A549 (cell line): ENCODE results near the gene ANO10. TPM values are rescaled to one million over a fixed set of nuclear protein-coding genes. Genes with fewer than 3 reads are reported as not detected.

Experiments
- ATAC-seq, 2 experiments: fragments of 200-7000 bp in 1 of 2; fragments of >200 bp in 1 of 2; cut with Nextera tagmentation in 1 of 2; cut with Tn5 transposase in 1 of 2; 3 replicates each; pipeline versions ENCODE4 v1.8.0 to v1.9.1; 2018 to 2020; ENCODE audit warnings: mild to moderate bottlenecking in 1 of 2, moderate library complexity in 1 of 2
- CTCF ChIA-PET: fragments of 300-600 bp; sonication (Branson Sonifier 250); formaldehyde crosslinking; extraction: SDS; loops from one replicate; lab custom pipeline; 2021; ENCODE audit warnings: antibody characterized with exemption, inconsistent platforms; lab: Yijun Ruan, JAX
- POLR2A ChIA-PET: fragments of 350-600 bp; formaldehyde crosslinking; extraction: SDS; loops from one replicate; lab custom pipeline; 2021; ENCODE audit warnings: antibody characterized with exemption, inconsistent platforms; lab: Yijun Ruan, JAX
- DNase-seq, 2 experiments: peaks; one replicate each; pipeline versions ENCODE4 v3.0.0 to v3.0.0-alpha.2; 2011 to 2016; ENCODE audit warnings: low read depth in 1 of 2, low spot score in 1 of 2
- FAIRE-seq: peaks from 2 replicates; lab custom pipeline; 2011; peaks lifted over from hg19 to GRCh38; lab: Jason Lieb, UNC
- H3K27ac ChIP-seq, 2 experiments: fragments of >200 bp; sonication (Bioruptor Twin); formaldehyde crosslinking; 3 replicates each; pipeline ENCODE4 v1.5.1; 2016 to 2017
- H3K4me1 ChIP-seq: fragments of >200 bp; sonication (Bioruptor Twin); formaldehyde crosslinking; 3 replicates; pipeline ENCODE4 v1.6.1; 2016
- H3K4me2 ChIP-seq: fragments of >200 bp; sonication (Bioruptor Twin); formaldehyde crosslinking; 3 replicates; pipeline ENCODE4 v1.6.1; 2016
- H3K4me3 ChIP-seq: fragments of >200 bp; sonication (Bioruptor Twin); formaldehyde crosslinking; 3 replicates; pipeline ENCODE4 v1.5.1; 2016
- H3K9me3 ChIP-seq: fragments of >200 bp; sonication (Bioruptor Twin); formaldehyde crosslinking; 3 replicates; pipeline ENCODE4 v1.6.1; 2016
- BHLHE40 ChIP-seq: IDR thresholded peaks from 2 replicates; pipeline ENCODE4 v1.6.1; 2012; ENCODE audit warnings: low read depth, low read length, inconsistent platforms
- CHD4 ChIP-seq: fragments of 200-600 bp; sonication (generic); IDR thresholded peaks from 2 replicates; pipeline ENCODE4 v1.6.1; 2016; ENCODE audit warnings: antibody characterized with exemption, mild to moderate bottlenecking, borderline replicate concordance
- CTCF ChIP-seq: fragments of >200 bp; sonication (Bioruptor Twin); formaldehyde crosslinking; IDR thresholded peaks from 3 replicates; pipeline ENCODE4 v1.5.1; 2016
- EHF ChIP-seq: fragments of 250-450 bp; sonication (Bioruptor Pico); IDR thresholded peaks from 2 replicates; pipeline ENCODE4 v1.5.0; 2020; ENCODE audit warnings: mild to moderate bottlenecking
- EHMT2 ChIP-seq: fragments of 200-600 bp; sonication (generic); IDR thresholded peaks from 2 replicates; pipeline ENCODE4 v1.6.1; 2016; ENCODE audit warnings: antibody characterized with exemption, low read depth, mild to moderate bottlenecking, moderate library complexity
- ELK1 ChIP-seq: fragments of 150-350 bp; IDR thresholded peaks from 2 replicates; pipeline ENCODE4 v1.6.1; 2014; ENCODE audit warnings: low read depth, mild to moderate bottlenecking, low read length
- ESRRA ChIP-seq: fragments of 150-350 bp; IDR thresholded peaks from 2 replicates; pipeline ENCODE4 v1.6.1; 2014; ENCODE audit warnings: mild to moderate bottlenecking, low read length, borderline replicate concordance
- HDAC2 ChIP-seq: fragments of 200-600 bp; sonication (generic); IDR thresholded peaks from 2 replicates; pipeline ENCODE4 v1.6.1; 2016
- HOXB13 ChIP-seq: fragments of 250-450 bp; sonication (Bioruptor Pico); IDR thresholded peaks from 2 replicates; pipeline ENCODE4 v1.5.0; 2020; ENCODE audit warnings: low read depth, mild to moderate bottlenecking, moderate library complexity
- HOXB5 ChIP-seq: fragments of 250-450 bp; sonication (Bioruptor Pico); IDR thresholded peaks from 2 replicates; pipeline ENCODE4 v1.5.0; 2020; ENCODE audit warnings: mild to moderate bottlenecking, moderate library complexity
- JUNB ChIP-seq: fragments of >200 bp; sonication (Bioruptor Twin); formaldehyde crosslinking; IDR thresholded peaks from 2 replicates; pipeline ENCODE4 v1.6.1; 2016
- NFE2L2 ChIP-seq: fragments of 150-350 bp; conservative IDR thresholded peaks from 2 replicates; pipeline ENCODE4 v1.6.1; 2014; ENCODE audit warnings: low read length
- NPAS2 ChIP-seq: fragments of 250-450 bp; sonication (Bioruptor Pico); IDR thresholded peaks from 2 replicates; pipeline ENCODE4 v1.8.0; 2022; ENCODE audit warnings: mild to moderate bottlenecking, moderate library complexity, borderline replicate concordance
- PBX3 ChIP-seq: IDR thresholded peaks from 2 replicates; pipeline ENCODE4 v1.6.1; 2012
- PHF8 ChIP-seq: fragments of 200-600 bp; sonication (generic); IDR thresholded peaks from 2 replicates; pipeline ENCODE4 v1.6.1; 2016; ENCODE audit warnings: low read depth, mild to moderate bottlenecking, antibody characterized with exemption, moderate library complexity, borderline replicate concordance
- POLR2A ChIP-seq: IDR thresholded peaks from 2 replicates; pipeline ENCODE4 v1.6.1; 2012; ENCODE audit warnings: mild to moderate bottlenecking, low read length
- POLR2AphosphoS2 ChIP-seq: conservative IDR thresholded peaks from 2 replicates; pipeline ENCODE4 v1.6.1; 2012; ENCODE audit warnings: low read length, improper control_type of control experiment, inconsistent platforms
- RAD21 ChIP-seq, 2 experiments: fragments of >200 bp in 1 of 2; sonication (Bioruptor Twin) in 1 of 2; formaldehyde crosslinking in 1 of 2; IDR thresholded peaks in 1 of 2; conservative IDR thresholded peaks in 1 of 2; 2 replicates in 1 of 2; 3 replicates in 1 of 2; pipeline ENCODE4 v1.6.1; 2012 to 2018; ENCODE audit warnings: inconsistent platforms in 1 of 2
- RCOR1 ChIP-seq: fragments of 150-350 bp; IDR thresholded peaks from 2 replicates; pipeline ENCODE4 v1.6.1; 2014; ENCODE audit warnings: antibody characterized with exemption, low read length, low read depth
- RFX5 ChIP-seq: fragments of 450-650 bp; IDR thresholded peaks from 2 replicates; pipeline ENCODE4 v1.7.1; 2014; ENCODE audit warnings: antibody characterized with exemption, mild to moderate bottlenecking, moderate library complexity
- TP53 ChIP-seq: fragments of 250-450 bp; sonication (Bioruptor Pico); IDR thresholded peaks from 2 replicates; pipeline ENCODE4 v1.5.0; 2021; ENCODE audit warnings: mild to moderate bottlenecking, moderate library complexity
- ZC3H11A ChIP-seq: fragments of 450-650 bp; IDR thresholded peaks from 2 replicates; pipeline ENCODE4 v1.6.1; 2014; ENCODE audit warnings: antibody characterized with exemption, mild to moderate bottlenecking
- ZNF302 ChIP-seq: fragments of 250-450 bp; sonication (Bioruptor Pico); IDR thresholded peaks from 2 replicates; pipeline ENCODE4 v1.9.0; 2021; ENCODE audit warnings: inconsistent platforms, mild to moderate bottlenecking, moderate library complexity
- WGBS: methylation state at CpG from one replicate; pipeline ENCODE4 v1.1.6; 2017; ENCODE audit errors: missing lambda C conversion rate; 5-methylcytosine and 5-hydroxymethylcytosine counted together
- polyA plus RNA-seq, 4 experiments: library from polyadenylated mRNA; depleted of rRNA in 3 of 4; stranded (reverse); fragments of >200 nt; fragmentation: RNase III in 1 of 4; extraction: RNeasy Plus Mini Kit Qiagen cat#74134 plus additional on column Dnase treatment in 1 of 4; gene quantifications; 2 replicates in 3 of 4; 3 replicates in 1 of 4; pipeline ENCODE4 v1.2.3, GENCODE V29; 2011 to 2017
- TF ChIP-seq, protein P1 (sequence below): fragments of 250-450 bp; sonication (Bioruptor Pico); IDR thresholded peaks from 2 replicates; pipeline ENCODE4 v1.5.0; 2021; ENCODE audit warnings: mild to moderate bottlenecking, moderate library complexity, borderline replicate concordance
- TF ChIP-seq, protein P2 (sequence below): fragments of 250-450 bp; sonication (Bioruptor Pico); IDR thresholded peaks from 2 replicates; pipeline ENCODE4 v1.5.0; 2020; ENCODE audit warnings: low read depth, mild to moderate bottlenecking, moderate library complexity
- TF ChIP-seq, protein P3 (sequence below): IDR thresholded peaks from 2 replicates; pipeline ENCODE4 v1.6.1; 2012

Gene ANO10
- polyA plus RNA-seq, 2 of the 4 experiments (the other 2 are of a cell fraction), result 20.0 to 22.8 TPM

GRCh38 chr3:43559961-43560360 lies 61.9 kb downstream of the ANO10 start:
- TF ChIP-seq PBX3 (no peak), JUNB (no peak), HOXB5 (CRISPR knock-in tag) (no peak), BHLHE40 (no peak), ESRRA (no peak), TP53 (CRISPR knock-in tag) (no peak), POLR2A (no peak), NFE2L2 (no peak), RCOR1 (no peak)
- TF ChIP-seq, all 56 proteins: peak for 0
- no peak for DNase-seq
- Histone ChIP-seq H3K4me3 (no peak overlapping the region), H3K27ac (no peak overlapping the region), H3K4me1 (no peaks in the 10 kb centered on the region), H3K9me3 (no peaks in the 10 kb centered on the region), H3K4me2 (no peak overlapping the region)
- CTCF ChIA-PET, result interaction anchor here (0.6 kb wide), 1 partner anchor 123 kb away, joined by 3 read pairs; no protein-coding TSS in a partner anchor
- ATAC-seq, result no peak
- POLR2A ChIA-PET, result no interaction called here
- no peak for FAIRE-seq

DNA sequence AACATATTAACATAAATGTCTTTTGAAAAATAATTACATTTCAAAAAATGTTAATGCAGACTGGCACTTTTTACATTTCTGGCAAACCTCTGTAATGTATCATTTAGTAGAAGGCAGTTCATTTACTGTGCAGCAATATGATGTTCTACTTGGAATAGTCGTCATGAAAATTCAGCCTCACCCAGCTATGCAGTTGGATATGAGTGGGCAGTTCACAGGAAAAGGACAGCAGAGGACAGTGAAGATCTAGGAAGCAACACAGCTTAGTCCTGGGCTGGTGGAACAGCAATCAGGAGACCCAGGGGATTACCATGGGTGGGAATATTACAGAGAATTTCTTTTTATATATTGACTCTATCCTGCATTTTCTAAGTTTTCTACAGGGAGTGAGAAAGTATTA lies 63.6 kb downstream of the ANO10 start:
- WGBS, result 88% methylated on average over 1 of the region's 1 CpG
- DNase-seq, result no peak

More for the DNA sequence above, 63.6 kb downstream of the ANO10 start:
- ATAC-seq, result no peak
- H3K9me3 ChIP-seq, result no peaks in the 10 kb centered on the region
- H3K27ac ChIP-seq, result no peak overlapping the region
- no peak for TF ChIP-seq POLR2A
- TF ChIP-seq PBX3, result no peak
- TF ChIP-seq RFX5, result no peak
- TF ChIP-seq CHD4, result no peak
- no peak for TF ChIP-seq HOXB13 (CRISPR knock-in tag)
- no peak for TF ChIP-seq BHLHE40
- TF ChIP-seq EHMT2, result no peak
- no peak for TF ChIP-seq PHF8
- no peak for TF ChIP-seq POLR2AphosphoS2
- TF ChIP-seq ZNF302 (CRISPR knock-in tag), result no peak
- TF ChIP-seq ZC3H11A, result no peak
- no peak for TF ChIP-seq EHF
- TF ChIP-seq, protein P1, sequence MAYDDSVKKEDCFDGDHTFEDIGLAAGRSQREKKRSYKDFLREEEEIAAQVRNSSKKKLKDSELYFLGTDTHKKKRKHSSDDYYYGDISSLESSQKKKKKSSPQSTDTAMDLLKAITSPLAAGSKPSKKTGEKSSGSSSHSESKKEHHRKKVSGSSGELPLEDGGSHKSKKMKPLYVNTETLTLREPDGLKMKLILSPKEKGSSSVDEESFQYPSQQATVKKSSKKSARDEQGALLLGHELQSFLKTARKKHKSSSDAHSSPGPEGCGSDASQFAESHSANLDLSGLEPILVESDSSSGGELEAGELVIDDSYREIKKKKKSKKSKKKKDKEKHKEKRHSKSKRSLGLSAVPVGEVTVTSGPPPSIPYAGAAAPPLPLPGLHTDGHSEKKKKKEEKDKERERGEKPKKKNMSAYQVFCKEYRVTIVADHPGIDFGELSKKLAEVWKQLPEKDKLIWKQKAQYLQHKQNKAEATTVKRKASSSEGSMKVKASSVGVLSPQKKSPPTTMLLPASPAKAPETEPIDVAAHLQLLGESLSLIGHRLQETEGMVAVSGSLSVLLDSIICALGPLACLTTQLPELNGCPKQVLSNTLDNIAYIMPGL, result no peak
- TF ChIP-seq, protein P2, sequence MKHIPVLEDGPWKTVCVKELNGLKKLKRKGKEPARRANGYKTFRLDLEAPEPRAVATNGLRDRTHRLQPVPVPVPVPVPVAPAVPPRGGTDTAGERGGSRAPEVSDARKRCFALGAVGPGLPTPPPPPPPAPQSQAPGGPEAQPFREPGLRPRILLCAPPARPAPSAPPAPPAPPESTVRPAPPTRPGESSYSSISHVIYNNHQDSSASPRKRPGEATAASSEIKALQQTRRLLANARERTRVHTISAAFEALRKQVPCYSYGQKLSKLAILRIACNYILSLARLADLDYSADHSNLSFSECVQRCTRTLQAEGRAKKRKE (CRISPR knock-in tag), result no peak
- TF ChIP-seq, protein P3, sequence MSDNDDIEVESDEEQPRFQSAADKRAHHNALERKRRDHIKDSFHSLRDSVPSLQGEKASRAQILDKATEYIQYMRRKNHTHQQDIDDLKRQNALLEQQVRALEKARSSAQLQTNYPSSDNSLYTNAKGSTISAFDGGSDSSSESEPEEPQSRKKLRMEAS, result no peak
- no peak for TF ChIP-seq CTCF
- no peak for TF ChIP-seq HDAC2
- no peak for TF ChIP-seq NPAS2
- TF ChIP-seq RAD21 (conservative IDR thresholded peaks at IDR 0.05 in 1 of 2, IDR thresholded peaks at IDR 0.05 in 1 of 2), result no peak
- TF ChIP-seq ELK1, result no peak
- ChIA-PET POLR2A (no interaction called here), CTCF (no interaction called here)
- H3K4me1 ChIP-seq, result no peaks in the 10 kb centered on the region
- no peak overlapping the region for H3K4me2 ChIP-seq
- H3K4me3 ChIP-seq, result no peak overlapping the region
- no peak for FAIRE-seq
